HepG2 (cell line): ENCODE data around the gene RUNDC1. TPM values are rescaled to one million over a fixed set of nuclear protein-coding genes. Genes with fewer than 3 reads are reported as not detected.
A peak's percentile ranks its signal among the peaks of the same experiment; 100 is the strongest.

Experiments
- ATF7-NPFF ChIP-seq: sonication (generic); formaldehyde crosslinking; IDR thresholded peaks from 2 replicates; pipeline ENCODE4 v1.8.1; 2023; ENCODE audit warnings: mild to moderate bottlenecking, low read depth, missing genetic modification reagents, moderate library complexity
- CREBL2 ChIP-seq: sonication (generic); formaldehyde crosslinking; IDR thresholded peaks from 2 replicates; pipeline ENCODE4 v1.8.1; 2023; ENCODE audit warnings: missing genetic modification reagents, mild to moderate bottlenecking, borderline replicate concordance
- ELF3 ChIP-seq: IDR thresholded peaks from 2 replicates; pipeline ENCODE4 v1.6.1; 2016; ENCODE audit warnings: missing genetic modification reagents, missing compliant biosample characterization
- FOXK1 ChIP-seq: sonication (generic); formaldehyde crosslinking; IDR thresholded peaks from 2 replicates; pipeline ENCODE4 v1.4.0; 2020; ENCODE audit warnings: low read depth, missing genetic modification reagents, borderline replicate concordance
- GABPB1 ChIP-seq: IDR thresholded peaks from 2 replicates; pipeline ENCODE4 v1.6.1; 2016; ENCODE audit warnings: mild to moderate bottlenecking, missing genetic modification reagents, moderate library complexity, missing compliant biosample characterization
- GLMP ChIP-seq: sonication (generic); formaldehyde crosslinking; IDR thresholded peaks from 2 replicates; pipeline ENCODE4 v1.9.0; 2021; ENCODE audit warnings: missing genetic modification reagents, mild to moderate bottlenecking, borderline replicate concordance
- HDAC1 ChIP-seq: sonication (generic); formaldehyde crosslinking; IDR thresholded peaks from 2 replicates; pipeline ENCODE4 v1.5.1; 2020; ENCODE audit warnings: mild to moderate bottlenecking, missing genetic modification reagents
- HNRNPUL1 ChIP-seq: fragments of 200-400 bp; formaldehyde crosslinking; IDR thresholded peaks from 2 replicates; pipeline ENCODE4 v1.6.1; 2017; ENCODE audit warnings: low read depth, mild to moderate bottlenecking, low read length, moderate library complexity
- NCOR1 ChIP-seq: fragments of 200-600 bp; sonication (generic); IDR thresholded peaks from 2 replicates; pipeline ENCODE4 v1.7.0; 2017; ENCODE audit warnings: antibody characterized with exemption, low read length, borderline replicate concordance
- NFE2L1 ChIP-seq: sonication (generic); formaldehyde crosslinking; IDR thresholded peaks from 2 replicates; pipeline ENCODE4 v1.4.0; 2020; ENCODE audit warnings: missing genetic modification reagents, mild to moderate bottlenecking, borderline replicate concordance
- NR2F1 ChIP-seq, 2 experiments: fragments of 450-650 bp in 1 of 2; formaldehyde crosslinking in 1 of 2; IDR thresholded peaks; 2 replicates each; pipeline versions ENCODE4 v1.5.0 to v1.6.1; 2016 to 2020; ENCODE audit warnings: mild to moderate bottlenecking in 1 of 2, missing compliant biosample characterization in 1 of 2, missing genetic modification reagents in 1 of 2, moderate library complexity in 1 of 2
- NRL ChIP-seq: sonication (generic); formaldehyde crosslinking; IDR thresholded peaks from 2 replicates; pipeline ENCODE4 v1.5.0; 2020; ENCODE audit warnings: missing genetic modification reagents, mild to moderate bottlenecking, moderate library complexity, borderline replicate concordance
- PAXIP1 ChIP-seq: sonication (generic); formaldehyde crosslinking; conservative IDR thresholded peaks from 2 replicates; pipeline ENCODE4 v1.4.0; 2020; ENCODE audit warnings: mild to moderate bottlenecking, missing genetic modification reagents, moderate library complexity
- TOE1 ChIP-seq: sonication (generic); formaldehyde crosslinking; IDR thresholded peaks from 2 replicates; pipeline ENCODE4 v1.4.0; 2020; ENCODE audit warnings: mild to moderate bottlenecking, missing genetic modification reagents
- ZBTB1 ChIP-seq: sonication (generic); formaldehyde crosslinking; IDR thresholded peaks from 2 replicates; pipeline ENCODE4 v1.4.0; 2020; ENCODE audit warnings: missing genetic modification reagents, borderline replicate concordance
- ZNF282 ChIP-seq: fragments of 450-650 bp; IDR thresholded peaks from 2 replicates; pipeline ENCODE4 v1.6.1; 2018; ENCODE audit not compliant: partially characterized antibody
- ZNF451 ChIP-seq: sonication (generic); formaldehyde crosslinking; IDR thresholded peaks from 2 replicates; pipeline ENCODE4 v1.5.0; 2020; ENCODE audit warnings: mild to moderate bottlenecking, missing genetic modification reagents
- ZNF564 ChIP-seq: sonication (generic); formaldehyde crosslinking; IDR thresholded peaks from 2 replicates; pipeline ENCODE4 v1.8.1; 2023; ENCODE audit warnings: mild to moderate bottlenecking, missing genetic modification reagents
- ZNF598 ChIP-seq: sonication (generic); formaldehyde crosslinking; IDR thresholded peaks from 2 replicates; pipeline ENCODE4 v1.5.1; 2020; ENCODE audit warnings: mild to moderate bottlenecking, missing genetic modification reagents, borderline replicate concordance
- ZNF674 ChIP-seq: sonication (generic); formaldehyde crosslinking; IDR thresholded peaks from 2 replicates; pipeline ENCODE4 v1.5.0; 2020; ENCODE audit warnings: low read depth, mild to moderate bottlenecking, missing genetic modification reagents
- ZNF704 ChIP-seq: sonication (generic); formaldehyde crosslinking; IDR thresholded peaks from 2 replicates; pipeline ENCODE4 v1.8.1; 2023; ENCODE audit warnings: mild to moderate bottlenecking, inconsistent platforms, moderate library complexity, missing genetic modification reagents, borderline replicate concordance
- ZNF776 ChIP-seq: sonication (generic); formaldehyde crosslinking; IDR thresholded peaks from 2 replicates; pipeline ENCODE4 v1.4.0; 2020; ENCODE audit warnings: mild to moderate bottlenecking, missing genetic modification reagents
- polyA plus RNA-seq, 8 experiments: library from polyadenylated mRNA; depleted of rRNA in 3 of 8; stranded (reverse) in 7 of 8; unstranded in 1 of 8; fragments of >200 nt; fragmentation: Illumina TruSeq in 4 of 8; extraction: Trizol in 4 of 8; gene quantifications; 2 replicates each; pipeline versions ENCODE4 v1.2.1 to v1.2.3, GENCODE V29; 2011 to 2016; ENCODE audit warnings: low read depth in 4 of 8, missing spikeins in 1 of 8, mixed read lengths in 1 of 8; ENCODE audit not compliant: insufficient read depth in 1 of 8
- total RNA-seq, 5 experiments: library from RNA; depleted of rRNA; stranded (reverse); fragments of >200 nt; fragmentation: Illumina TruSeq; extraction: Trizol; gene quantifications; 2 replicates each; pipeline ENCODE4 v1.2.3, GENCODE V29; 2016; ENCODE audit warnings: low read depth in 1 of 5

Gene RUNDC1
- total and polyA plus RNA-seq, 2 of the 13 experiments (the other 11 are each of a cell fraction or from before 2014, with no cell fraction given), result 10.3 to 11.4 TPM

- TF ChIP-seq PAXIP1 (CRISPR knock-in tag) (peak; percentile 66), ZBTB1 (peak; percentile 55; the same call in 1 of the 2 replicates), HDAC1 (CRISPR knock-in tag) (peak; percentile 94), NCOR1 (no peak), FOXK1 (peak; percentile 48; the same call in 1 of the 2 replicates), ZNF598 (CRISPR knock-in tag) (peak; percentile 83; the same call in 1 of the 2 replicates), CREBL2 (CRISPR knock-in tag) (0 out of 2 replicates have a peak, but pooled peaks have one; percentile 70), ZNF776 (CRISPR knock-in tag) (peak; percentile 57; the same call in 1 of the 2 replicates), NR2F1 (CRISPR knock-in tag; IDR thresholded peaks at IDR 0.05) (no peak), ZNF282 (no peak), ATF7-NPFF (CRISPR knock-in tag) (peak; percentile 62; the same call in 1 of the 2 replicates), ZNF451 (CRISPR knock-in tag) (peak; percentile 73; the same call in 1 of the 2 replicates), GABPB1 (CRISPR knock-in tag) (peak; percentile 74; the same call in 1 of the 2 replicates), NFE2L1 (CRISPR knock-in tag) (no peak), ZNF704 (CRISPR knock-in tag) (peak; percentile 96), NRL (peak; percentile 72; the same call in 1 of the 2 replicates), GLMP (no peak), ZNF564 (CRISPR knock-in tag) (no peak), ZNF674 (CRISPR knock-in tag) (0 out of 2 replicates have a peak, but pooled peaks have one; percentile 35), TOE1 (CRISPR knock-in tag) (no peak), HNRNPUL1 (no peak), ELF3 (no peak; the same call in none of the 2 replicates)
Measured at GRCh38 chr17:43021741-43022512, 41.6 kb downstream of the RUNDC1 start, which contains the start of gene VAT1 (continued).
